Measurements from ENCODE around the gene AVEN.

The AVEN gene

DNA sequence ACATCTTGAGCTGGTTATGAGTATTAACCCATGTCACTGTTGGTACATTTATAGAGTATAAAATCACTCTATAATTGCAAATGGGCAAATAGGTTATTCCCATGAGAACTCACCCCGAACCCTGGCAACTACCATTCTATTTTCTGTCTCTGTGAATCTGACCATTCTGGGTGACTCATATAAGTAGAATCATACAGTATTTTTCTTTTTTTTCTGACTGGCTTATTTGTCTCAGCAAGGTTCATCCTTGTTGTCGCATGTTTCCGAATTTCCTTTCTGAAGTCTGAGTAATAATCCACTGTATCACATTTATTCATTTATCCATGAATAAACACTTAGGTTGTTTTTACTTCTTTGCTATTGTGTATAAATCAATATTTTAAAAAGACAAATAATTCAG lies 130.6 kb downstream of the AVEN start:
- no peak for DNase-seq

DNA sequence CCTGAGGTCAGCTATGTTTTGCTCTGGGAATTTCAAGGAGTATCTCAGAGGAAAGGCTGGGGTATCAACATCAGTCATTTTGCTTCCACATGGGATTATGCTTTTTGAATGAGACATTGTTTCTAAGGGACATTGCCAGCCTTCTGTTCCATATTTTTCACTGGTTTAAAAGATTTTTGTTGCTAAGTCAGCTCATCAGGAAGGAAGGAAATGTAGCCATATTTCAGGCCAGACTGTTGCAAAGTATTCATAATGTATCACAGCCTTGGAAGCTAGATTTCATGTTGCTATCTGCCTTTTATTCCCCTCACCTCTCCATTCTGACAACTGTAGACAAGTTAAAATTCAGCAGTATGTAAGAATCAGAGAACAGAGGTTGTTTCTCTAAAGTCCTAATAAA lies 131.7 kb downstream of the AVEN start:
- no peak for DNase-seq

DNA sequence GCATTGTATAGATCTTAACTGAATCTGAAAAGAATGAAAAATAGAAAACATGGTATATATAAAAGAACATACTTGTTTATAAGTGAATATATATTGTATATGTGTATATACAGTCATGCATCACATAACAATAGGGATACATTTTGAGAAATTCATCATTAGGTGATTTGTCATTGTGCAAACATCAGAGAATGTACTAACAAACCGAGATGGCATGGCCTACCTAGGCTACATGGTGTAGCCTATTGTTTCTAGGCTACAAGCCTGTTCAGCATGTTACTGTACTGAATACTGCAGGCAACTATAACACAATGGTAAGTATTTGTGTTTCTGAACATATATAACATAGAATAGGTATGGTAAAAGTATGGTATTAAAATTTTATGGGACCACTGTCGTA lies 135.3 kb downstream of the AVEN start:
- DNase-seq, result no peak

DNA sequence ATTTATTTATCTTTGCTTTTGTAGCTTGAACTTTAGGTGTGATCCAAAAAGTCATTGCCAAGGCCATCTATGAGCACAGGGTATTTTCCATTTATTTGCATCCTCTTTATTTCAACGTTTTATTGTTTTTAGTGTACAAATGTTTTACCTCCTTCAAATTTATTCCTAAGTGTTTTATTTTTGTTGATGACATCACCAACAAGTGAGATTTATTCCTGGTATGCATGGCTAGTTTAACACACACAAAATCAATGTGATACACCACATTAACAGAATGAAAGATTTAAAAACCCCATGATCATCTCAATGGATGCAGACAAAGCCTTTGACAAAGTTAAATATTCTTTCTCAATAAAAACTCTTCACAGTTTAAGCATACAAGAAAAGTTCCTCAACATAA lies 137.0 kb downstream of the AVEN start:
- DNase-seq, result no peak

DNA sequence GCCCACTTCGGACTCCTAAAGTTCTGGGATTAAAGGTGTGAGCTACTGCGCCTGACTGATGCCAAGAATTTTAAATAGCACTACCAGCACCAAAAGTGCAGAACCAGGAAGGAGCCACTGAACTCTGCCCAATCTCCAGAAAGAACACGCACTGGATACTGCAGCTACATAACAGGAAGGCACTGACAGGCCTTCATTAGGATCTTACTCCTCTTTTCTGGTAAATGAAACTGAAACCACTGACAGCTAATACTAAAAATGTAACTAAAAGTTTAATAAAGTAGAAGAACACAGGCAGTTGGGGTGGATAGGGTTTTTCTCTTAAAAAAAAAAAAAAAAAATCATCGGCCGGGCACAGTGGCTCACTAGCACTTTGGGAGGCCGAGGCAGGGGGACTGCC lies 144.8 kb downstream of the AVEN start:
- DNase-seq, result no peak

- no peak for DNase-seq
Observed at GRCh38 chr15:33888176-33888575, 150.8 kb downstream of the AVEN start.

DNA sequence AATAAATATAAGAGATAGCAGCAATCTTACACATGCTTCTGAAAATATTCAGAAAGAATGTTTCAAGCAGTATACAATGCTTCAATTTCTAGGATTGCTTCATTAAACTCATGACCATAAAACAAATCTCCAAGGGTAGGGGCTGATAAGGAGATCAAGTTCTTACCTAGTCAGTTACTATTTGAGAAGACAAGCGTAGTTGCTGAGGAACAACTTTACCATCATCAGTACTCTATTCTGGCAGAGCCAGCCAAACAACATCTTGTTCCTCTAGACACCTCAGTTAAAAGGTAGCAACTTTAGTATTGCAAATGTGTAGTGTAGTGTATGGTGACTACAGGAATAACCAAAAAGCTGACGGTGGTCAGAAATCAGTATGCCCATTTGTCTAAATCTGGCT lies 156.1 kb downstream of the AVEN start:
- no peak for DNase-seq

DNA sequence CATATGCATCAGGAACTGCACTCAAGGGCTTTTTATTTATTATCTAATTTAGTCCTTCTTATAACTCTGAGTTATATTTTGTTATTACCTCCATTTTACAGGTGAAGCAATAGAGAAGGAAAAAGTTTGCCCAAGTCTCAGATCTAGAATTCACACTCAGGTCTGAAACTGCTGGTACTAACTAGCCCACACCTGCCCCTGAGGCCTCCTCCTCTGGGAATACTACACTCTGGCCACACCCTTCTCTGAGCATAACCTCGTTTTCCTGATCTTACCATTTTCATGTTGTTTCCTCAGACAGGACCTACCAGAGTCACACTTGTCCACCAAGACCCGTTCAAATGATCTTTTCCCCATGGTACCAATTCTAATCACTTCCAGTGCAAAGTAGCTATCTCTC lies 164.8 kb downstream of the AVEN start:
- DNase-seq, result no peak

DNA sequence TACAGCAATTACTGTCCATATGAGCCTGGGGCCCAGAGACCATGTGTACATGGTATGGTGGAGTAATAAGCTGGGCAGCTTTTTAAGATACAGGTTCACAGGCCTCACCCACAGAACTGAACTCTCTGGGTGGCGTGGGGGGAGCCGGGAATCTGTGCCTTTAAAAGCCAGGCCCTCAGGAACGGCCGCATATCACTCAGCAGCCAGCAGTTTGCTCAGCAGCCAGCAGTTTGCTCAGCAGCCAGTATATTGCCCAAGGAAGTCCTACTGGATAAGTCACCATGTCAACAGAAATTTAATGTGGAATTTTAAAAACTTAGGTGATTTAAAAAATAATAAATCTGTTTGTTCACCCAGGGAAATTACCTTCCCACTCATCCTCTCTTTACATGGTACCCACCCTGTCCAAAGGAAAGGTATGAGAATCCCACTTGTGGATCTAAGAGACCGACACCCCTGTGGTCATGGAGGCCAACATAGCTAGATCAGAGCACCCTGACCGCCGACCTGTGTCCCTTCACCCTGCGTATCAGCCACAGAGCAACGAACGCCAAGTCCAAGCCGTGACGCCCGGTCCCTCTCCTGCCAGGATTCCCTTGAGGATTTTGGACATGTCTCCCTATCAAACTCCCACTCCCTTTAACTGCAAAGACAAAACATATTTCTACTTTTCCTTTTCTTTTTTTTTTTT lies 166.4 kb downstream of the AVEN start:
- DNase-seq, result no peak

DNA sequence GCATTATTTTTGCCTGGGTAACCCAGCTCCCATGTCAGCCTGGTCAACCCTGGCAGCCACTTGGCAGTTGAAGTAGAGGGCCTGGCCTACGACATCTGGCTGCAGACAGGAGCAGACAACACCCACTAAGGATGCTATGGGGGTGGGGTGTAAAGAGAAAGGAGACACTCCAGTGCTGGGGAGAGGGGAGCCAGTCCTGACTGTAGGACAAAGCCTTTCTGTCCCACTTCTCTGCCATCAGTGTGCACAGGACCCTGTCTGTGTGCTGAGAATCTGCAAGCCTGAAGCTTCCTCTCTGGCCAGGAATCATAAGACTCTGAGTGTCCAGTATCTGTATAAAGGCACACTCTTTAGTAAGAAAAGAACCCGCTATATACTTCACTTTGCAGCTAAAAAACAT lies 167.0 kb downstream of the AVEN start:
- no peak for DNase-seq

GRCh38 chr15:33866101-33866737 lies 172.8 kb downstream of the AVEN start:
- DNase-seq, result no peak

DNA sequence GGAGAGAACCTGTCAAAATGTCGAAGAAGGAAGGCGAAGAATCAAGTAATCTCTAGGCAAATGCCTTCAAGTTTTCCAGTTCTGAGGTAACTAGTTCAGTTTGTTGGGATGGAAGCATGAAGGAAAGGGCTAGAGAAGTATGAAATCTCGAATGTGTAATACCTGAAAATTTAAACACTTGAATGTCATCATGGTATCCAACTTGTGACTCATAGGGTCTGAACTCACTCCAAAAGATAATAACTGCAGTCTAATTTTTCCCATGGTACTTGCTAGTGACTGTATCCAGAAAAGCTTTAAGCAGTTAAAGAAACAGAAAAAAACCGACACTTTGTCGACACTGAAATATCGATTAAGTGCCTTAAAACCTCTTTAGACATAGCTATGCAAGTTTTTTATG lies 173.6 kb downstream of the AVEN start:
- DNase-seq, result no peak

DNA sequence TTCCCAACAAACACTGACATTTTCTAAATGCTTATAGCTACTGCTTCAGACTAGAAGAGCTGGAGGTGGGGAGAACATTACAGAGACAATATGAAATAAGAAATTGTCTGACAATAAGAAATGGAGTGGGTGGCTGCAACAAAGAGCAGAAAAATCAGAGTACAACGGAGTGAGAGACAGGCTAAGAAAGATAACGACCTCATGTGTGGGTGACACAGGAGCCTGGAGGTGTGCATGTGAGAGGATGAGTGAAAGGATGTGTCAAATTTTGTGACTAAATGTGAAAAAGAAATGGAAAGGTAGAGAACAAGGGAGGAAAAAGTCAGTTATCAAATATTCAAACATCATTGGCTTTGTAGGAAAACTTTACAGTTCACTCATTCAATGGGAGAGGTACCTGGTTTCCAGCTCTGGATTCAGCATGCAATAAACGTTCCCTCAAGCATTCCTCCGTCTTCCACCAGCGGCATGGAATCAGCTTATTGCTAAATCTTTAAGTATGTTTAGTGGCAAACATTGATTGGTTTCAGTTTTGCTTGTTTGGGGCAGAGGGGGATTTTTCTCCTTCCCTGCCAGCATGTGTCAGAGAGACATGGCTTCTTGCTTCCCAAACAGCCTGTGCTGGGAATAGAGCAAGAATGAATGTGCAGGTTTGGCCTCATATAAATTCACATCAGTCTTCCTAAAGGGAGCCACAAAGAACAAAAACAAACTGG lies 174.5 kb downstream of the AVEN start:
- DNase-seq, result no peak

GRCh38 chr15:33860754-33861153 lies 178.2 kb downstream of the AVEN start:
- no peak for DNase-seq

GRCh38 chr15:33859992-33860545 lies 178.9 kb downstream of the AVEN start:
- no peak for DNase-seq

GRCh38 chr15:33858836-33859235 lies 180.2 kb downstream of the AVEN start:
- no peak for DNase-seq

GRCh38 chr15:33857726-33858125 lies 181.3 kb downstream of the AVEN start:
- no peak for DNase-seq

DNA sequence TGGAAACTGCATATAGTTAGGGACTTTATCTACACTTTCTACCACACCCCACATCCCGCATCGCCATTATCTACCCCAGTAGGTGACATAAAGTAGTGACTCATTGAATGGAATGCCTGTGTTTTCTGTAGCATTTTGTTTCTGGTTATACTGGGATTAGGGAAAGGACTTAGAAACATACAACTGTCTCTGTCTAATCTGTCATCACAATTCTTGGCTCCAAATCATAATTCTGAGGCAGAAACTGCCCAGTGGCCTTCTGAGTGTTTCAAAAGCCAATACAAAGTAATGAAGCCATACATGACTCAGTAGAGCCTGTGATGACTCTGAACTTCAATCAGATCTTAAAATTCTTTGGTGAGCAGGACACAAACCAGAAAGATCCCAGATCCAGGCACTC lies 186.4 kb downstream of the AVEN start:
- DNase-seq, result no peak

DNA sequence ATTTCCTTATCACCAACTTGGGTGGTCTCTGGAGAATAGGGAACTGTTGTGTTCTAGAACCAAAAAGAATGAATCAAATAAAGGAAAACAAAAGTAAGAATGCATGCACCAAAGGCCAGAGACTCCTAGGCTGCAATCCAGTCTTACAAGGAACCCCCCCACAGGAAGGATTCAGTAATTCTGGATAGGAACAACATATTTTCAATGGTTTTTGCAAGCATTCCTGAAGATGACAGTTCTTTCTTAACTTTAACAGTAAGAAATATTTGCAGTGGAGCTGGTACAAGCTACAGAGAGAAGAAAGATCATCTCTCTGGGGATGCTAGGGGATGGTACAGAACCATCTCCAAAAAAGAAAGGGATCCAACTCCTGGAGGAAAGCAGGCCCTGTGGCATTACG lies 186.9 kb downstream of the AVEN start:
- DNase-seq, result no peak

DNA sequence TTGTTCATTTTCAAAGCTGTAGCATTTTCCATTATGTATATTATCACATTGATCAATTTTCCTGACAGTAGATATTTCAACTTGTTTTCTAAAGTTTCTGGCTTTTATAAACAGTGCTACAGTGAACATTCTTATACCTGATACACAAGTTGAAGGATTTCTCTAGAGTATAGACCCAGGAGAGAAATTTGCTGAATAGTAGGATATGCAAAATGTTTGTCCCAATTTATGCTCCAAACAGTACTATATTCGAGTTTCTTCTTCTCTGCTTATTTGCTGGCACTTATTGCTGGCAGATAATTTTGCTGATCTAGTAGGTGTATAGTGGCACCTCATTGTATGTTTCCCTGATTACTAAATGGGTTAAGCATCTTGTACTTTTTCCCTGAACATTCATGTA lies 187.9 kb downstream of the AVEN start:
- DNase-seq, result no peak

GRCh38 chr15:33848011-33848410 lies 191.0 kb downstream of the AVEN start:
- DNase-seq, result no peak

DNA sequence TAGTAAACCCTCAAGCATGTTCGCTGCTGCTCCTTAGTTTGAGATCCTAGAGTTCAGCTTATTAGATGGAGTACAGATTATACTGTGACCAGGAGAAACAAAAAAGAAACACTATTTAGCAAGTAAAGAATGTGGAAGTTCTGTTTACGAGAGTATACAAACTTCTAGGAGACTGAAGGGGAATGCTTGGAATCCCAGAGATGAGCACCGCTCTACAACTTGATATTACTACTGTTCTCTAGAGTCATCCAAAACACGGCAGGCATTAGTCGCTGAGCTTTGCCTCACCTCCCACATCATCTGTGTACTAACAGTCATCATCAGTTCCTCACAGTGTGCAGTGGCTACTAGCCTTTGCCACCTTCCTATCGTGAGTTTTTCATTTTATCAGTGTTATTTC lies 192.1 kb downstream of the AVEN start:
- DNase-seq, result no peak

DNA sequence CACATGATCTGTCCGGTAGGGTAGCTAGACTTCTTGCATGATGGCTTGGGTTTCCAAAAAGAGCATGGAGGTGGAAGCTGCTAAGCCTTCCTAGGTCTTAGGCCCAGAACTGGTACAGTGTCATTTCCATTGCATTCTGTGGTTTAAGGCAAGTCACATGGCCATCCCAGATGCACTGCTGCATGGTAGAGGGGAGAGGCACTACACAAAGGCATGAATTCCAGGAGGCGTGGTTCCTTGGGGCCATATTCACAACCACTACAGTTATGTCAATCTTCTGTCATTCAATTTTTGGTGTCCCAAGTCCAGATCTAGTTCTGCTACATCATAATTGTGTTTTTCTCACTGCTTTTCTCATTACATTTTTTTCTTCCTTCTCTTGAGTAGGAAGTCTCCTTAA lies 192.9 kb downstream of the AVEN start:
- DNase-seq, result no peak

GRCh38 chr15:33844597-33844996 lies 194.4 kb downstream of the AVEN start:
- DNase-seq, result no peak

Measured in NK-92 treated with Interleukin-12 subunit alpha and Interleukin-12 subunit beta, amount 100 ng/mL, for 24 hours (cell line).